Measurements from ENCODE around the gene MAPK8.

Gene MAPK8

DNA sequence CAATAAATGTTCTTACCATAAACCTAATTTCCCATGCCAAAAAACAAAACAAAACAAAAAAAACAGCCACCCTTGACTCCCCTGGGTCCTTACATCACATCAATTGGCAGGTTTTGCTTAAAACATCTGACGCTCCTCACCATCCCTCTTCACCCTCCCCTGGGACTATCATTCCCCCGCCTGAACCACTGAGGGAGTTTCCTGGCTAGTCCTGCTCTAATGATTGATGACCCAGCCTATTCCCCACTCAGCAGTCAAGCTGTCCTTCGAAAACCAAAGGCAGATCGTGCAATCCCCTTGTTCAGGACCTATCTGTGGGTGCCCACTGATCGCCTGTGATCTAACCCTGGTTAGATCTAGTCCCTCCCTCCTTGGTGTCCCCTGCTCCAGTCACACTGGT lies 20.8 kb upstream of the MAPK8 start:
- TF ChIP-seq, protein P1, sequence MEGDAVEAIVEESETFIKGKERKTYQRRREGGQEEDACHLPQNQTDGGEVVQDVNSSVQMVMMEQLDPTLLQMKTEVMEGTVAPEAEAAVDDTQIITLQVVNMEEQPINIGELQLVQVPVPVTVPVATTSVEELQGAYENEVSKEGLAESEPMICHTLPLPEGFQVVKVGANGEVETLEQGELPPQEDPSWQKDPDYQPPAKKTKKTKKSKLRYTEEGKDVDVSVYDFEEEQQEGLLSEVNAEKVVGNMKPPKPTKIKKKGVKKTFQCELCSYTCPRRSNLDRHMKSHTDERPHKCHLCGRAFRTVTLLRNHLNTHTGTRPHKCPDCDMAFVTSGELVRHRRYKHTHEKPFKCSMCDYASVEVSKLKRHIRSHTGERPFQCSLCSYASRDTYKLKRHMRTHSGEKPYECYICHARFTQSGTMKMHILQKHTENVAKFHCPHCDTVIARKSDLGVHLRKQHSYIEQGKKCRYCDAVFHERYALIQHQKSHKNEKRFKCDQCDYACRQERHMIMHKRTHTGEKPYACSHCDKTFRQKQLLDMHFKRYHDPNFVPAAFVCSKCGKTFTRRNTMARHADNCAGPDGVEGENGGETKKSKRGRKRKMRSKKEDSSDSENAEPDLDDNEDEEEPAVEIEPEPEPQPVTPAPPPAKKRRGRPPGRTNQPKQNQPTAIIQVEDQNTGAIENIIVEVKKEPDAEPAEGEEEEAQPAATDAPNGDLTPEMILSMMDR (IDR thresholded peaks at IDR 0.05; ENCODE audit: low read depth, low read length) = no peak
- no peak overlapping the region for H3K4me3 ChIP-seq (ENCODE audit: low read depth, low read length)

DNA sequence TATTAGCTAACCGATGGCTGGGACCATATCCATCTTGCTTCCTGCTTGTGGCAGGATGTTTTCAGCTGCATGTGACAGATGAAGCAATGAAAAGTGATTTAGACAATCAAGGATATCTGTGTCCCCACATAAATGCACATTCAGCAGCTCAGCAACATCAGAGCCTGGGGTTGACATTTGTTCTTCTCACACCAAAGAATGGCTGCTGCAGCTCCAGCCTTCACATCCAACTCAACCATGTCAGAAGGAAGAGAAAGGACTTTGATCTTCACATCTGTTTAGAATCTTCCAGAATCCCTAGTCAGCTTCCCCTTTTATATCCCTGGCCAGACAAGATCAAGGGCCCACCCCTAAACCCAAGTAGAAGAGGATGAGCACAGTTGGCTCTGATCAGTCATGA lies 20.1 kb upstream of the MAPK8 start:
- TF ChIP-seq, protein P1 (IDR thresholded peaks at IDR 0.05; ENCODE audit: low read depth, low read length) = no peak

DNA sequence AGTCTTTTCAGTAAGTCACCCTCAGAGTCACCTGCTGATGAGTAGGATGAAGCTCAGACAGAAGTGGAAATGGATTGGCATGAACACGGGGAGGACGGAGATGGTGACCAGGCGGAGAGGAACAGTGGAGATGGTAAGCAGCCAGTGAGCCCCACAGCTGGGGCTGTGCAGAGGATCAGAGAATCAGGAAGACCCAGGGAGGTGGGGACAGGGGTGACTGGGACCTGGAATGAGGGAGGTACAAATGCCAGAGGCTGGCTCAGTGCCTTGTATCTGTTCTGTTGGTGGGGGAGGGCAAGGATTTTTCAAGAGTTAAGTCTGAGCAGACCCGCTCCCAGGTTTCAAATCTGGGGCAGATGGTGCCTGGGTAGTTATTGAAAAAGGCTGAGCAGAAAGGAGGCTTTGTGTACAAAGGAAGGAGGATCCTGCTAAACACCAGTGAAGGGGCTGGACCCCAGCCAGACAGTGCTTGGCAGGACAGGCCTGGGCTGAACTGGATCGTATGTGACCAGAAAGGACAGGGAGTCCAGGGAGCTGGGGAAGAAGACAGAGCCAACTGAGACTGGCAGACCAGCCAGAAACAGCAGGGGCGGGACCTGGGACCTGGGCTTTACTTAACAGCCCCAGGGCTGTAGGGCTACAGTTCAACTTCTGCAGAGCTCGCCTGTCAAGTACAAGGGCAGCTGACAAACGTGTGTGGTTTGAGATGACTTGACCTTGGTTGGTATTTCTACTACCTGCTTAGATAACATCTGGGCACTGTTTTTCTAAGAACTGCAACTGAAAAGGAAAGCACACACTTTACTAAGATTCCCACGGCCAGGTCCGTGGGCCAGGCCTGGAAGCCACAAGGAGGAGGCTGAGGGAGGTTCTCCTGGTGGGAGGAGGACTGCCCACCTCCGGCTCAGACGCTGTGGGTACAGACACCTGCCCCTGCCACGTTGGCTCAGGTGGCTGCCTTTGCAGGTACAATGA lies 18.8 kb upstream of the MAPK8 start:
- H3K4me3 ChIP-seq (ENCODE audit: low read depth, low read length) = no peak overlapping the region
- TF ChIP-seq, protein P1 (IDR thresholded peaks at IDR 0.05; ENCODE audit: low read depth, low read length) = no peak

More for the DNA sequence above, 20.1 kb upstream of the MAPK8 start:
- no peak overlapping the region for H3K4me3 ChIP-seq (ENCODE audit: low read depth, low read length)

DNA sequence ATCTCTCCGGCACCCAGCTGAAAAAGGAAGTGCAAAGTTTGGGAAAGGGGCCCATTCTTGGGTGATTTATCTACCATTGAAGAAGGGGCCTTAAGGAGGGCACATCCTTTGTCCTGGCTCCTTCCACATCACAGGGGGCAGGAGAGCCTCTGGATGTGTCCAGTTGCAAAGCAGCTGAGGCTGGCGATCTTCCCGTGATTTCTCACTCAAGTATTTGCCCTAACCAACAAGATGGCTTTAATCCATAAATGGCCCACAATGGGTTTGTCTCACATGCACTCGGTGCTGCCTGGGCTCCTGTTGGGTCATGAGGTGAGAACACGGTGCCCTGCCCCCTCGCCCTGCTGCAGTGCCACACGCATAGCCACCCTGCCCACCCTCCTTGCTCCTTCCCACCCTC lies 17.8 kb upstream of the MAPK8 start:
- TF ChIP-seq, protein P1 (IDR thresholded peaks at IDR 0.05; ENCODE audit: low read depth, low read length) = no peak
- H3K4me3 ChIP-seq (ENCODE audit: low read depth, low read length) = no peak overlapping the region

DNA sequence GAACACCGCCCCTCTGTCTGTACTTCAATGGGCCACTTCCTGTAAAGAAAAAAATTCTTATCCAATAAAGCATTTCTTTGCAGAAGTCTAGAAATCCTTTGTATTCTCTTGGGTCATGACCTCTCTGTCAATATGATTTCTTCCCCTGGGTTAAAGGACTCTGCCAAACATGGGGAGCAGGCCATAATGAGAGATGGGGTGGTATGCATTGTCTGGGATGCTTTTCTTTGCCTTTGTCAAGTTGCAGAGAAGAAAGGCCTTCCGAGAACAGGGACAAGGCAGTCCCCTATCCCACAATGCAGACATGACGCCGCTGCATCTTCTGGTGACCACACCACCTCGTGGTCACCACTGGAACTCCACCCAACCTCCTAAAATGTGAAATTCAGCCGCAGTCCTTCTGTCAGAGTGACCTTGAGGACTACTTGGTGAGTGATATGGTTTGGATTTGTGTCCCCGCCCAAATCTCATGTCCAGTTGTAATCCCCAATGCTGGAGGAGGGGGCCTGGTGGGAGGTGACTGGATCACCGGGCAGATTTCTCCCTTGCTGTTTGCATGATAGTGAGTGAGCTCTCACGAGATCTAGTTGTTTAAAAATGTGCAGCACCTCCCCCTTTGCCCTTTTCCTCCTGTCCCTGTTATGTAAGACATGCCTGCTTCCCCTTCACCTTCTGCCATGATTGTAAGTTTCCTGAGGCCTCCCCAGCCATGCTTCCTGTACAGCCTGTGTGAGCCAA lies 16.8 kb upstream of the MAPK8 start:
- H3K4me3 ChIP-seq (ENCODE audit: low read depth, low read length) = no peak overlapping the region
- TF ChIP-seq, protein P1 (IDR thresholded peaks at IDR 0.05; ENCODE audit: low read depth, low read length) = peak; percentile 91

DNA sequence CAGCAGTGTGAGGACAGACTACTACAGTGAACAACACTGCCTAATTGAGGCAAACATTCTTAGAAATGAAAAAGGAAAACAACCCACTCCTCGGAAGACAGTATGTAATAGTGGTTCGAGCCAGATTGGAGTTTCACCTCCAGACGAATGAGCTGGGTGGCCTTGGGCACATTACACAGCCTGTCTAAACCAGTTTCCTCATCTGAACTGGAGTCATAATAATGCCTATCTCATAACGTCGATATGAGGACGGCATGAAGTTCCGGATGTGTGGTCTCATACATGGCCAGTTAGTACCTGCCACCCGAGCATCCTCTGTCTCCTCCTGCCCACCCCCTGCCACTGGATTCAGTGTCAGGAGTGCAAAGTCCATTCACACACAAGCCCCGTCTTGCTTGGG lies 16.2 kb upstream of the MAPK8 start:
- TF ChIP-seq, protein P1 (IDR thresholded peaks at IDR 0.05; ENCODE audit: low read depth, low read length) = no peak
- no peak overlapping the region for H3K4me3 ChIP-seq (ENCODE audit: low read depth, low read length)

DNA sequence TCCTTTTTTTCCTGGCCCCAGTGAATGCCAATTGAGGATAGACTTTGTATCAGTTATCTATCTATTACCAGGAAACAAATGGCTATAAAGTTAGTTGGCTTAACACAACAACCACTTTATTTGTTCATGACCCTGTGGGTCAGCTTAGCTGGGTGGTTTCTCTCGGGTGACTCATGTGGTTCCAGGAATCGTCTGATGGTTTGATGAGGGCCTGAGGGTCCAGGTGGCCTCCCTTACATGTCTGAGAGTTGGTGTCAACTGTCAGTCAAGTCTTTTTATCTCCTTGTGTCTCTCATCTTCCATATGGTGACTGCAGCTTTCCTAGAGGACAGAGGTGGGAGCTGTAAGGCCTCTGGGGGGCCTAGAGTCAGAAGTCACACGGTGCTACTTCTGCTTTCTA lies 15.3 kb upstream of the MAPK8 start:
- TF ChIP-seq, protein P1 (IDR thresholded peaks at IDR 0.05; ENCODE audit: low read depth, low read length) = no peak
- H3K4me3 ChIP-seq (ENCODE audit: low read depth, low read length) = no peak overlapping the region
